Activated T-cell treated with anti-CD3 and anti-CD28 coated beads, Interleukin-2, amount 50 U/mL, for 24 hours (primary cell): ENCODE data around the gene POLR2F.

Experiments
- DNase-seq: peaks from one replicate; pipeline ENCODE4 v3.0.0-alpha.2; 2020
- H3K27ac Mint-ChIP-seq: 2 replicates; pipeline ENCODE4 v1.8.0; 2020; ENCODE audit warnings: mild to moderate bottlenecking, mixed read lengths
- H3K27me3 Mint-ChIP-seq: 2 replicates; pipeline ENCODE4 v1.8.0; 2020; ENCODE audit warnings: mixed read lengths
- H3K36me3 Mint-ChIP-seq: 2 replicates; pipeline ENCODE4 v1.8.0; 2020; ENCODE audit warnings: low read depth, mixed read lengths
- H3K4me1 Mint-ChIP-seq: 2 replicates; pipeline ENCODE4 v1.8.0; 2020; ENCODE audit warnings: low read depth, mixed read lengths
- H3K4me3 Mint-ChIP-seq: 2 replicates; pipeline ENCODE4 v1.8.0; 2020; ENCODE audit warnings: mild to moderate bottlenecking, moderate library complexity, mixed read lengths
- H3K9me3 Mint-ChIP-seq: 2 replicates; pipeline ENCODE4 v1.8.0; 2020; ENCODE audit warnings: mixed read lengths

The POLR2F gene

DNA sequence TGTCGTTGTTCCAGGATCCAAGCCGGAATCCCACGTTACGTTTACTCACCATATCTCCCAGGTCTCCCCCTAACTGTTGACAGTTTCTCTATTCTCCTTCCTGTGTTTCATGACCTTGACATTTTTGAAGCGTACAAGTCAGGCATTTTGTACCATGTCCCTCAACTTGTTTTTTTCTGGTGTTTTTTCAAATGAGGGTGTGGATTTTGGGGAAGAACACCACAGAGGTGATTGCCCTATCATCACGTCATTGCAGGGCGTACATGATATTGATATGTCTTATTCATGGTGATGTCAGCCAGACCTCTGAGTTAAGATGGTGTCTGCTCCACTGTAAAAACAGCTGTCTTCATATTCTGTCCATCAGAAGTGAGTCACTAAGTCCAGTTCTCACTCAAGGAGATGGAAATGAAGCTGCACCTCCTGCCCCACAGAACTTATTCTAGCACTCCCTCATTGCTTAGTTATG, 59.1 kb downstream of the POLR2F start:
- H3K9me3 Mint-ChIP-seq, result no peaks in the 10 kb centered on the region
- H3K4me3 Mint-ChIP-seq, result no peak overlapping the region
- peaks cover 4% of the 10 kb centered on the region for H3K4me1 Mint-ChIP-seq
- no peak for DNase-seq
- no peaks in the 10 kb centered on the region for H3K36me3 Mint-ChIP-seq
- H3K27ac Mint-ChIP-seq, result no peak overlapping the region
- no peaks in the 10 kb centered on the region for H3K27me3 Mint-ChIP-seq

DNA sequence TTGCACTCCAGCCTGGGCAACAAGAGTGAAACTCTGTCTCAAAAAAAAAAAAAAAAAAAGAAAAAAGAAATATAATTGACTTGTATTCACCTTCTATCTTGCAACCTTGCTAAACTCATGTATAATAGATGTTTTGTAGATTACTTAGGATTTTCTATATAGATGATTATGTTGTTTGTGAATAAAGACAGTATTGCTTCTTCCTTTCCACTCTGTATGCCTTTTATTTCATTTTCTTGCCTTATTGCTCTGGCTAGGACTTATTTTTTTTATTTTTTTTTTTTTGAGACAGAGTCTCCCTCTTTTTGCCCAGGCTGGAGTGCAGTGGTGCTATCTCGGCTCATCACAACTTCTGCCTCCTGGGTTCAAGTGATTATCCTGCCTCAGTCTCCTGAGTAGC, 60.6 kb downstream of the POLR2F start:
- Mint-ChIP-seq H3K4me1 (peaks cover under 1% of the 10 kb centered on the region), H3K4me3 (no peak overlapping the region), H3K27ac (no peak overlapping the region), H3K36me3 (no peaks in the 10 kb centered on the region), H3K9me3 (no peaks in the 10 kb centered on the region), H3K27me3 (no peaks in the 10 kb centered on the region)
- no peak for DNase-seq

DNA sequence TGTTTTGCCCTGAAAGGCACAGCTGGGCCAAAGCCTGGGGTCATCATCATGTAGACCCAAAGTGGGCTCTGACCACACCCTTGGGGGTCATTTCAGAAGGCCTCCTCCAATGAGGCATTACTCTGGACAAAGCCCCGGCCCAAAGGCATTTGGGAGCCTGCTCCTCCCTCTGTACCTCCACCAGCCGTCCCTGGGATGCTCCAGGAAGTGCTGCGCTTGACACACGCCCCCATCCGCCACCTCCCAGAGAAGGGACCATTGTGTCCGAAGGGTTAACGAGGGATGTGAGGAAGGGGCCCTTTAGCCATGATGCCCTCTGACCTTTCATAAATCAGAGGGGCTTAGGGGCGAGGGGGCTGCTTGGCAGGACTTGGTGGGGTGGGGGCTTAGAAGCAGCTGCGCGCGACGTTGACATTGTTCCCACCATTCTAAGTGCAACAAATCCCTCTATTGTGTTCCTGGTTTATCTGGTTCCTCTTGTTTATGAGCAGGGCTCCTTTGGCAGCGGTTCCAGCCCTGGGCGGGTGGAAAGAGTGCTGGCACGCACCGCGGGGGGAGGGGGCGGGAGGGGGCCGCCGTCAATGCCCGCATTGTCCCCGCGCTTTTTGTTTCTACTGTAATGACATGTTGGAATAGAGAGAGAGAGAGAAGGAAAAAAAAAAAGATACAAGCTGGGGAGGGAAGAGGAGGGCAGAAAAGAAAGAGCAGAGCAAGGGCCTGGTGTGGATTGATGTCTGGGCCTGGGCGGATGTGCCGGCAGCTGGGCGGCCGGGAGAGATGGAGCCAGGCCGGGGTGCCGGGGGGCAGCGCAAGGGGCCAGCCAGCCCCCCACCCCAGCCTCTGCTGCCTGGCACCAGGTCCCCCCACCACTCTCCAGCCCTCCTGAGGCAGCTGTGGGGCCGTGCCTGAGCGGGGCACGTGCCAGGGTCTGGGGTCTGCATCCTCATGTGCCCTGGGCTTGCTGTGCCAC, 63.0 kb downstream of the POLR2F start:
- DNase-seq, result no peak
- no peaks in the 10 kb centered on the region for H3K4me1 Mint-ChIP-seq
- H3K27me3 Mint-ChIP-seq, result no peaks in the 10 kb centered on the region
- H3K9me3 Mint-ChIP-seq, result no peaks in the 10 kb centered on the region
- no peaks in the 10 kb centered on the region for H3K36me3 Mint-ChIP-seq
- no peak overlapping the region for H3K27ac Mint-ChIP-seq
- no peak overlapping the region for H3K4me3 Mint-ChIP-seq

DNA sequence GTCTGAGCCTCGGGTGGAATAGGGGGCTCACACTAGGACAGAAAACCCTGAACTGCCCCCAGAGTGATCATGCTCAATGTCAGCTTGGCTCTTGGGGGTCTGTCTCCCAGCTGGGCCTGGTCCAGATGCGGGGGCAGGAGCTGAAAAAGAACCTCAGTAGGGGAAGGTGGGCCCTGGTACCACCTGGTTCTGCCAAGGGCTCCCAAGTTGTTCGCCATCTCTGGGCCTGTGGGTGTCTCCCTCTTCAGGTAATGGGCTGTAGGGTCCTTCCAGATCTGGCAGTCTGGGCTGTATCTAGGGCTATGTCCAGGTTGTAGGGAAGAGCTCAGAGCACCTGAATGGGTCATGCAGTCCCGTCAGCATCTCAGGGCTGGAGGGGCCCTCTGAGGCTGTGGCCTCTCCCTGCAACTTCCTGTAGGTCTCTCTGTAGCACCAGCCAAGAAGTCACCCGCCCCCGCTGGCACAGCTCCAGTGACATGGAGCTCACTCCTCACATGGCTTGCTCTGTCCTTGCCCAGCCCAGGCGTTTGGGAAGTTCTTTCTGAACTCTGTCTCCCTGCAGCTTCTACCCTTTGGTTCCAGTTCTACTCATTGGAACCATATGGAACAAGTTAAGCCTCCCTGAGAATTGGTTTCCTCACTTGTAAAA, 63.9 kb downstream of the POLR2F start:
- DNase-seq, result no peak
- Mint-ChIP-seq H3K9me3 (no peaks in the 10 kb centered on the region), H3K36me3 (no peaks in the 10 kb centered on the region), H3K27ac (no peak overlapping the region), H3K4me3 (no peak overlapping the region), H3K27me3 (no peaks in the 10 kb centered on the region), H3K4me1 (no peaks in the 10 kb centered on the region)

DNA sequence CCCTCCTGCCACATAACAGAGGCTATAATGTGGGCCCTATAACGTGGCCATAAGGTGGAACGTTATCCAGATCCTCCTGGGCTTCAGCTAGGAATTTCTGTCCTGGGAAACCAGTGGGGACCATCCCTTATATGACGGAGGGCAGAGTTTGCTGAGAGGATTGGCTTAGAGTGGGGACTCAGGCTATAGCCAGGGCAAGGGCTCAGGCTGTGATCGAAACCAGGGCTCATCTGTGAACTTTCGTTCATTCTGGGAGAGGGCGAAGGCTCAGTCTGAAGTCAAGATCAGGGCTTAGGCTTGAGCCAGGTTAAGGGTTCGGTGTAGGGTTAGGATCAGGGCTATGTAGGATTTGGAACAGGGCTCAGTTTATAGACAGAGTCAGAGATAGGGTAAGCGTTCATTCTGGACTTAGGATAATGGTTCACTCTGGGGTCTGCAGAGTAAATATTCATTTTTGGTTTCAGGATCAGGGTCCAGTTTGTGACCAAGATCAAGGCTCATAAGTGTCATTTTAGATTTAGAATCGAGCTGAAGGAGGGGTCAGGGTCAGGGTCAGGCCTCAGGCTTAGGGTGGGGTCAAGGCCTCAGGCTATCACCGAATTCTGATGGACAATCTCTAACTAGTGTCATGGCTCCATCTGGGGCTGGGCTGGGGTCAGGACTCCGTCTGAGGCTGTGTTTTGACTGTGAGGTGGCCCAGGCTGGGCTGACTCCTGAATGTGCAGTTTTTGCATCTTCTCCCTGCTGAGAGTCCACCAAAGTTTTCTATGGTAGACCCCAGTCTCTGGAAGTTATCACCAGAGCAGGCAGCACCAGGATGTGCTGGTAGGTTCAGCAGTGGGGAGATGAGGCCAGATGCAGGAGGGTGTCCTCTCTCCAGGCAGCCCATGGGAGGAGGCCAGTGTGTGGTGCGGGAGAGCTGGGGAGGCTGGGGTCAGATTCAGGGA, 64.7 kb downstream of the POLR2F start:
- Mint-ChIP-seq H3K9me3 (no peaks in the 10 kb centered on the region), H3K27ac (no peak overlapping the region), H3K36me3 (no peaks in the 10 kb centered on the region), H3K27me3 (no peaks in the 10 kb centered on the region), H3K4me3 (no peak overlapping the region), H3K4me1 (no peaks in the 10 kb centered on the region)
- no peak for DNase-seq
